T-helper 9 cell (primary cell): ENCODE results near the gene CCDC122.

Experiments used
- DNase-seq: peaks from one replicate; pipeline ENCODE4 v3.0.0-alpha.2; 2020
- total RNA-seq, 2 donors: gene quantifications; one replicate each; lab custom pipeline; 2026; lab: John Stamatoyannopoulos, UW

CCDC122 gene
- 1.8 to 3.6 reads per million in 2 donors for total RNA-seq

- DNase-seq = peak; percentile 71
These were observed at the start of gene CCDC122 for GRCh38 chr13:43878892-43879754. CCDC122 (minus strand) TSS chr13:43879740; CDS start chr13:43869376, 10,364 bp downstream.

DNA sequence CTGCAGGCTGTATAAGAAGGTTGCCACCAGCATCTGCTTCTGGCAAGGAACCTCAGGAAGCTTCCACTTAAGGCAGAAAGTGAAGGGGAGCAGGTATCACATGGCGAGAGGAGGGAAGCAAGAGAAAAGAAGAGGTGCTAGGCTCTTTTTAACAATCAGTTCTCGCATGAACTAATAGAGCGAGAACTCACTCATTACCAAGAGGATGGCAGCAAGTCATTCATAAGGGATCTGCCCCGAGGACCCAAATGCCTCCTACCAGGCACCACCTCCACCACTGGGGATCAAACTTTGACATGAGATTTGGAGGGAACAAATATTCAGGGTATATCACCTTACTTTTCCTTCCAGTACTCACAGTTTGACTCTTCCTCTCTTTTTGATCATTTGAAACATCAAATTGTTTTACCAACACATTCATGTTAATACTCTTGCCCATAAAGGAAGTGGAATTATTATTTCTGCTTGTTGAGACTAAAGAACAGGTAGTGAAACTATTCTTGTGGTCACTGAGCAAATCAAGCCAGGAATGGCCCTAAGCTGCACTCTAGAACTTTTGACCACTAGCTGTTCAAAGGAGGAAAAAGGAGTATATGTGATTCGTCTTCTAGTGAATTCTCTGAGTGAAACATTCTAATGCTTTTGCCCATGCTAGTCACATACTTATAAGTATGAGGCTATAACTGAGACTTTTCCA lies 45.2 kb upstream of the CCDC122 start:
- DNase-seq = no peak

GRCh38 chr13:43920965-43921674 lies 41.6 kb upstream of the CCDC122 start:
- DNase-seq = no peak

DNA sequence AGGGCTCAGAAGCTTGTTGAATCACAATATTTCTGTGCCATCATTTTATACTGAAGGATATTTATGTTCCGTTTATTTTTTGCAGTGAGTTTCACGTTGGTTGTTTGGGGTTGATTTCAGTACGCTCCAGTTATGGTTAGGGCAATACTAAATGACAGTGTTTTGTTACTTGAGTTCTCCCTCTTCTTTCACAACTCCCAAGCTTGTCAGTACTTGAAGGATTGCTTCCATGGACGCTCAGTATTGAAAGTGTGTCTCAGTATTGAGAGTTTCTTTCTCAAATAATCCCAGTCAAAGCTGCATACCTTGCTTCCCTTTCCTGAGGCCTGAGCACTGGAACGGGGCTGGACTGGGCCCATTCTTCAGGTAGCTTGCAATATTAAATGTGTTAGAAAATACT lies 39.1 kb upstream of the CCDC122 start:
- no peak for DNase-seq

GRCh38 chr13:43916828-43917227 lies 37.3 kb upstream of the CCDC122 start:
- DNase-seq = no peak

- no peak for DNase-seq
These were observed 35.9 kb upstream of the CCDC122 start for GRCh38 chr13:43915451-43915850.

DNA sequence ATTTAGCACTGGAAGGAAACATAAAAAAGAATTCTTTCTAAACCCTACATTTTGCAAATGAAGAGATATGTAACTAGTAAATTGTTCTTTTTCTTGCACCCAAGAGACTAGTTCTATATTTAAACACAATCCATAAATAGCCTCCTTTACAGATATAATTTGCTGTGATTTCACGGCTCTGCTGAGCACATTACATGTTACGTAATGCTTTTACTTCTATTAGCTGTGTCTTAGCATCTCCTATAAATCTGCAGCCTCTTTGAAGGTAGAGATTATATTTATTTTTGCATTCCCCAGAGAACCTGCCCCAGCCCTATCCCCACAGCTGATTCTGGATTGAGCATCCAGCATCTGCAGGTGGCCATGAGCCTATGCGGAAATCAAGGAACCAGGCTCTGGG lies 32.3 kb upstream of the CCDC122 start:
- DNase-seq = no peak

DNA sequence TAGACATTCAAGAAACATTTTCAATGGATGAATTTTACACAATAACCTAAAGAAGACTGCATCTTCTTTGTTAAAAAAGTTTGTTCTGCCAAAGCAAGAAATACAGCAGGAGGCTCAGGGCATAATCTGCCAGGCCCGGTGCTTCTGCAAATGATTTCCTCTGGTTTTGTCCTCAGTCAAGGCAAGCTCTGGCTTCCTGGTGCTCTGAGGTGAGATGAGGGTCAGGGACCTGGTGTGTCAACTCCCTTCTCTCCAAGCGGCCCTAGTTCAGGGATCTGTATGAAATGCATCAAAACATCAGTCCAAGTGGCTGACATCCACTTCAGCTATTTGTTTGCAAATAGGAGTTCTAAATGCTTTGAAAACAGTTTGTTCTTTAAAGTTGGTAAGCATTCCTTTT lies 31.7 kb upstream of the CCDC122 start:
- no peak for DNase-seq

DNA sequence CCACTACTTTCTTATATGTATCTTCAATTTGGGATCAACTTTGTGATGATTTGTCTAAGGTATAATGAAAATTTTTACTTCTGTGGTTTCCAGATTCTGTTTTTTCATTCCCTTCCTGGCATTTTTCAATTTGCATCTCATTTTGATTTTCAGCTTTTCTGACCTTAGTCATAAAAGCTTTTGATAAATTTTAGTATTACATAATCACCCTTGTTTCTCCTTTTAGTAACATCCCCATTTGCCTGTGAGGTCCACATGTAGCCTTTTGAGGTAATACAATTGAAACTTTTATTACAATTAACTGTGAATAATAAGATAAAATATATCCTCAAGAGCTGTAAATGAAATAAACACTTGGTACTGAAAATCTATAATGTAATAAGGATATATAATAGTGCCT lies 31.3 kb upstream of the CCDC122 start:
- DNase-seq = no peak

DNA sequence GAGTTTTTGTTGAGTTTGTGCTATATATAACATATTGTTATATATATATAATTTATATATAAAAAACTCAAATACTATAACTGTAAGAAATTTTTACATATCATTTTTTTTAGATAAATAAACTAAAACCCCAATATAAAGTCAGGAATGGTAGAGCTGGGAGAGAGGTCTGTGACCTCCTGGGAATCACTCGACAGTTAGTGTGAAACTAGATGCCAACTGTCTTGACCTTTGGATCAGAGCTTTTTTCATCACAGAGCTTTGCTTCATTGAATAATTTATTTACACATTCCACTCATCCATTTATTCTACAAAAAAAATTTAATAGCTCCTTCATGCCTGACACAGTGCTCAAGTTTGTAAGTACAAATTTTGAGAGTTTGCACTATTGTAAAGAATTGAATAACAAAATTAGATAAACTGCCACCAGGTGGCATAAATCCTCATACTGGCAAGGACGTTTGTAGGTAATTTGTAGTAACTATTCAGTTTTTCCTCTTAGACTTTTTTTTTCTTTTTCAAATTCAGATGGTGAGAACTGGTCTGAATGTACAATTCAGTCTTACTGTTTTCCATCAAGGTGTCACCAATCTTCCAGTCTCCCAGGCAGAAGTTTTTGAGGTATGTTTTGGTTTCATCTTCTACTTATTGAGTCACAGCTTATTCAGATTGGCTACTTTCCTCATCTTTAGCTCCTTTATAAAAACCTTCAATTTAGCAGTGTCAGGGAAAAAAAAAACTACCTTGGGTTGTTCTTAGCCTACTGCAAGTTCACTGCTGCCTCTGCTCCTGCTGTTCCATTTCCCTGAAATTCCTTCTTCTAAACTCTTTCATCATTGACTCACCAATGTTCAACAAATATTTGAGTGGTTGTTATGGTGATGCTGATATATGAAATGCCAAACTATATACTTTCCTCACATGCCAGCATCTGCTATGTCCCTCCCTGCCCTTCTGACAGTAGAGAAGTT lies 28.9 kb upstream of the CCDC122 start:
- no peak for DNase-seq

GRCh38 chr13:43905435-43906031 lies 26.0 kb upstream of the CCDC122 start:
- no peak for DNase-seq

DNA sequence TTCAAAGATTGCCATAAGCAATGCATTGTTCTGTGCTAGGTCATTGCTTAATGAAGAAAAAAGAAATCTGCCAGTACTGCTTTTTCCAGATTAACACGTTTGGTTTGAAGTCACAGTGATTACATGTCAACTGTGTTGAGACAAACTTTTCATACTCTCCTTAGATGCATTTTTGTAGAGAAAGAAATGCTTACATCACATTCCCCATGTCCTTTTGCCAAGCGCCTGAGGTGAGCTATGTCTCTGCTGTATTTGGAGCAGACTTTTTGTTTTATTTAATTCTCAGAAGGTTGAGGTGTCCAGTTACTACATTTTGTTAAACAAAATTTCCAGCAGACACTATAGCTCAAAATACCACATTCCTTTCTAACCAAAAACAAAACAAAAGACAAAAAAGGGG lies 16.4 kb upstream of the CCDC122 start:
- no peak for DNase-seq

- DNase-seq = no peak
These were observed 14.9 kb upstream of the CCDC122 start for GRCh38 chr13:43894438-43894837.

DNA sequence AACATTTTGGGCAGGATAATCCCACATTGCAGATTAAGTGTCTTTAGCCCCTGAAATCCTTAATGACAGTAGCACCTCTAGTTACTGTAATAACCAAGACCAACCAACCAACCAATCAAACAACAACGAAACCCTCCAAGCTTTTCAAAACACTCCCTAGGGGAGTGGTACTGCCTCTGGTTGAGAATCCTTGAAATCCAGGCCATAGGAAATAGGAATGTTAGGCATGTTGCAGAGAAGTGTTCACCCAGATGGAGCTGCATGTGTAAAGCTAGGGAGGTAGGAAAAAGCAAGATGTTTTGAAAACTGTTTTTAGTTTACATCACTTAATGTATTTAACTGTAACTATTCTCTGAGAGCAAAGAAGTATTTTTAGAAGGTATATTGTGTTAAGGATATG lies 4.7 kb upstream of the CCDC122 start:
- DNase-seq = no peak

GRCh38 chr13:43883631-43884030 lies 4.1 kb upstream of the CCDC122 start:
- DNase-seq = no peak

DNA sequence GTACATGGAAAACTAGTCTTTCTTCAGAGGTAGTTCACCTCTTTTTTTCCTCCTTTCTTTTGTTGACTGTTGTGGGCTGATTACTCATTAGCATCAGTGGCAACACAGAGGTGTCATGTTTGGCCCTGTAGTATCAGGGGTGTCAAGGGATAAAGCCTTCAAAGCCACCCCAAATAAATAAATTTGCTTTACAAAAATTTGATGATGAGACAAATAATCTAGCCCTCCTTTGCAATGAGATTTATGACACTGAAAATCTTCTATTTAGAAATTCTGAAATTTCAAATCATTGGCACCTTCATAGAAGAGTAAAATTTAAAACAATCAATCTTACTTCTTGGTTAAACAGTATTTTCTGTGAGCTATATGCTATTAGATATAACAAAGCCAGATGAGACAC lies 2.0 kb upstream of the CCDC122 start:
- no peak for DNase-seq

GRCh38 chr13:43880926-43881325 lies 1.4 kb upstream of the CCDC122 start:
- DNase-seq = no peak

GRCh38 chr13:43880214-43880855 lies 795 bp upstream of the CCDC122 start:
- DNase-seq = no peak

- no peak for DNase-seq
These were observed 228 bp upstream of the CCDC122 start, which contains the start of gene LACC1 for GRCh38 chr13:43879755-43880181. LACC1 (plus strand) TSS chr13:43879904; CDS start chr13:43880986, 1,082 bp downstream.

DNA sequence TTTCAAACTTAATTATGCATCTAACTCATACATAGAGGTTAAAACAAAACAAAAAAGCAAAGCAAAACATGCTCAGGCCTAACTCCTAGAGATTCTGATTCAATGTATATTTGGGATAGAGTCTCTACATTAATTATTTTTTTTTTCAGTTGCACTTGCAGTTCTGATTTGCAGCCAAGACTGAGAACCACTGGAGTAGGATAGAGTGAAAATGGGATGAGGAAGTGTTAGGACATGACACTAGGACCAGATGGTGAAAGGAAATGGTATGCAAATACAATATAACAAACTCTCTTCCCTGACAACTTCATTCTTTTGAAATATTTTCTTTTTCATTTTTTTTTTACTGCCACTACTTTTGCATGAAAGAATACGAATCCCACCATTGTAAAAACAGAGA lies 1.8 kb downstream of the CCDC122 start:
- DNase-seq = no peak

GRCh38 chr13:43877326-43877725 lies 2.2 kb downstream of the CCDC122 start:
- DNase-seq = no peak
